ENCODE data around the gene LPIN1.

Gene LPIN1

GRCh38 chr2:11705711-11706110 lies 40.7 kb upstream of the LPIN1 start:
- POLR2A ChIA-PET = no interaction called here
- CTCF ChIA-PET = interaction anchor here (0.9 to 3.3 kb wide), 5 partner anchors 12 to 78 kb away, joined by 3 to 20 read pairs (median 6); no protein-coding TSS in a partner anchor
- no peak for TF ChIP-seq CTCF (IDR thresholded peaks at IDR 0.05; ENCODE audit: control extremely low read depth, extremely low read depth, low read depth, missing control alignments)
- DNase-seq (ENCODE audit: extremely low spot score) = no peak

GRCh38 chr2:11708106-11708505 lies 38.3 kb upstream of the LPIN1 start:
- no peak for DNase-seq (ENCODE audit: extremely low spot score)
- CTCF ChIA-PET = interaction anchor here (1.3 to 3.3 kb wide), 5 partner anchors 12 to 72 kb away, joined by 3 to 20 read pairs (median 4); no protein-coding TSS in a partner anchor
- no peak for TF ChIP-seq CTCF (IDR thresholded peaks at IDR 0.05; ENCODE audit: control extremely low read depth, extremely low read depth, low read depth, missing control alignments)
- POLR2A ChIA-PET = no interaction called here

- CTCF ChIA-PET = interaction anchor here (1.1 to 3.8 kb wide), 4 partner anchors 9 to 35 kb away, joined by 3 to 20 read pairs (median 10); no protein-coding TSS in a partner anchor
Observed at GRCh38 chr2:11709293-11709692, 37.1 kb upstream of the LPIN1 start.

GRCh38 chr2:11710210-11710609 lies 36.2 kb upstream of the LPIN1 start:
- no peak for TF ChIP-seq CTCF (IDR thresholded peaks at IDR 0.05; ENCODE audit: control extremely low read depth, extremely low read depth, low read depth, missing control alignments)
- DNase-seq (ENCODE audit: extremely low spot score) = no peak
- CTCF ChIA-PET = interaction anchor here (1.1 to 3.8 kb wide), 2 partner anchors 8 to 17 kb away, joined by 3 to 16 read pairs; no protein-coding TSS in a partner anchor
- POLR2A ChIA-PET = no interaction called here

More at GRCh38 chr2:11709293-11709692, 37.1 kb upstream of the LPIN1 start:
- no peak for DNase-seq (ENCODE audit: extremely low spot score)
- POLR2A ChIA-PET = no interaction called here
- no peak for TF ChIP-seq CTCF (IDR thresholded peaks at IDR 0.05; ENCODE audit: control extremely low read depth, extremely low read depth, low read depth, missing control alignments)

- ChIA-PET CTCF (interaction anchor here (1.8 to 3.8 kb wide), 2 partner anchors 18 to 23 kb away, joined by 4 to 16 read pairs; no protein-coding TSS in a partner anchor), POLR2A (no interaction called here)
- no peak for DNase-seq (ENCODE audit: extremely low spot score)
- TF ChIP-seq CTCF (IDR thresholded peaks at IDR 0.05; ENCODE audit: control extremely low read depth, extremely low read depth, low read depth, missing control alignments) = no peak
Observed at GRCh38 chr2:11710632-11711353, 35.6 kb upstream of the LPIN1 start.

GRCh38 chr2:11711354-11711716 lies 35.1 kb upstream of the LPIN1 start:
- ChIA-PET POLR2A (no interaction called here), CTCF (interaction anchor here (1.8 to 3.8 kb wide), 2 partner anchors 19 to 23 kb away, joined by 4 to 16 read pairs; no protein-coding TSS in a partner anchor)
- TF ChIP-seq CTCF (IDR thresholded peaks at IDR 0.05; ENCODE audit: control extremely low read depth, extremely low read depth, low read depth, missing control alignments) = no peak
- no peak for DNase-seq (ENCODE audit: extremely low spot score)
